Activated CD4-positive, CD25-positive, alpha-beta regulatory T cell treated with anti-CD3 and anti-CD28 coated beads, Interleukin-2, amount 50 U/mL, for 24 hours (primary cell): Measurements from ENCODE around the gene SMG6.

Experiments used
- ATAC-seq, 2 donors: fragments of 150-1000 bp; cut with Tn5 transposase; one replicate each; pipeline ENCODE4 v1.10.0; 2021; ENCODE audit warnings: mild to moderate bottlenecking in 1 of 2, moderate library complexity in 1 of 2

Gene SMG6

DNA sequence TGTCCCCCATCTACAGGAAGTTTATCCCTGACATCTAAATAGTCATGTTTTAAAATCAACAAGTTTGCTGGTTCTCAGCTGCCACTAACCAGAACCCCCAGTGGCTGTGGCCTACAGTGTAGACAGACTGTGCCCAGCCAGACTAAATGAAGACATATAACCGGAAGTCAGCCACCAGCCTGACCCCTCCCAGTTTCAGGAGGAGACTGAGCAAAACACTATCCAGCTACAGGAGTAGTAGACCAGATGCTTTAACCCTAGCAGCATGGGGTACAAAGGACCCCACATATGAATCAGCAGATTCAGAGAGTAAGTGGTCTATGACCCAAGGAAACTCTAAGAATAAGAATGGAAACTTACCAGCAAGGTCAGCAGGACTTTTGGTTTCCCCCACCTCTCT is 165.3 kb downstream of the SMG6 start:
- ATAC-seq, result peak; percentile 35 to 51

DNA sequence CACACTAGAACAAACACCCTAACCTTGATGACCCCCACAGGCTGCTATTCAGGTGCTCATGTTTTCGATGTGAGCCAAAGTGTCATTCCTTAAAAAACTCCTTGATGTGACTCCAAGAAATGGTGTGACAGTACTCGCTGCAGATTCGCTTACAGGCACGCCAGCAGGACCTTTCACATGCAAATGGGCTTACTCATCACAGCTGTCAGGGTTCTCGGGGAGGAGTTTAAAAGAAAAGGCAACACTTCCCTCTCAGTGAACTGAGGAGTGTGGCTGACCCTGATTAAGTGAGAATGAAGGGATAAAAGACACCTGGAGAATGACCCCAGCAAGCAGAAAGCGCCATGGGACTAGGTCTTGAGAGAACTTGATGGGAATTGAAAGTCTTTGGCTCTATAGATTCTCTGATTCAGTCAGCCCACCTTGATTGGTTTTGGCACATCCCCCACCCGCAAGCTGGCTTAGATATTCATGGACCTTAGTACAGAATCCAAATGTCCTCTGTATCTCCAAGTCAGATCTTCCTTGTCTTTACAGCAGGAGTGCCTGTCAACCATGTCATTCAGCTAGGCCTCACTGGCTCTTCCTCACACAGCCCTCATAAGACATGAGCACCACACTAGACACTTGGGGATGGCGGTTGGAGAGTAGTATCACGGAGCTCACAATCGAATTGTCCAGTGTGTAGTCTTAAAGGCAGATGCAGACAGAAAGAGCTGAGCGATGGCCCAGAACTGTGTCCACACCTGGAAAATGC is 166.1 kb downstream of the SMG6 start:
- ATAC-seq, result peak in 1 of 2 donors; percentile 27

DNA sequence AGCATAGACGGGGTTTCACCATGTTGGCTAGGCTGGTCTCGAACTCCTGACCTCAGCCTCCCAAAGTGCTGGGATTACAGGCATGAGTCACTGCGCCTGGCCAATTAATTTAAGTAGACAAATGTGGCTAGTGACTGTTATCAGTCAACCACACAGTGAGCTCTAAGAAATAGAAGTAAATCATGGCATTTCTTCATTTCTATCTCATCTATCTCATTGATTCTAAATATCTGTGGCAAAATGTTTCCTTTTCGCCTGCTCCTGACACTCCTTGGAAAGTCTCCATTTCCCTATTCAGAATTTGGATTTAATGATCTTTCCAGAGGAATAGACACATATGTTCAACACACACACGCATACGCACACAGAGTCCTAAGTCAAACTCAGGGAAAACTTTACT is 167.3 kb downstream of the SMG6 start:
- no peak for ATAC-seq

DNA sequence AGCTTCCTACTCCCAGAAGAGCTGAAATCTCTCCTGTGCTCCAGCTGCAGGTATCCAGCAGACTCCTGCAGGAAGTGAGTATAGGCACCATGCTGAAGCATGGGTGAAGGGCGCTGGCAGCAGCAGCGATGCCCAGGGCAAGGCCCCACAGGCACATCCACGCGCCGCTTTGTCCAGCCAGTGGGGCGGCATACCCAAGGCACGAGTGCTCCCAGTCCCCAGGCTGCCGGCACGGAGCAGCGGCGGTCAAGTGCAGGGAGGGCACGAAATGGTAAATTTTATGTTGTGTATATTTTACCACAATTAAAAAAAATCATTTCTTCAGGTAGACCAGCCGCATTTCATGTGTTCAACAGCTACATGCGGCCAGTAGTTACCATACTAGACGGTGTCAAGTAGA is 175.6 kb downstream of the SMG6 start:
- no peak for ATAC-seq

DNA sequence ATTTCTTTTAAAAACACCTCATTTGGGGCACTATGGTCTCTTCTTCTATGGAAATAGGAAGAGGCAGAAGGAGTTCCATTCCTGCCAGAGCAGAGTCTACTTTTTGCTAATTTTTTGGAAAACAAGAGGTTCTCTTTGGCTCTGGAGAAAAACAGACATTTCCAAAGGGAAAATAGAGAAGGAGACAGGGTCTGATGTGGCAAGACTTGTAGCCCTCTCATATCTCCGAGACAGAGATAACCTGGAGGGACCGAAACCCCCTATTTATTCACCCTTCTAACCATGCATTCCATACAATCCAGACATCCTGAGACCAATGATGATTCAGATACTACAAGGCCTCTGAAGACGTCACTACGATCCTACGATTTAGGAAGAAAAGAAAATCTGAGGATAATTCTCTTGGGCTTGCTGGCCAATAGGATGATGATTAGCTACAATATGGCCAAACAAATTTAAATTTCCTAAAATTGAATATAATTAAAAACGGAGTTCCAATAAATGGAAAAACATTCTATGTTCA is 178.5 kb downstream of the SMG6 start:
- ATAC-seq, result no peak

DNA sequence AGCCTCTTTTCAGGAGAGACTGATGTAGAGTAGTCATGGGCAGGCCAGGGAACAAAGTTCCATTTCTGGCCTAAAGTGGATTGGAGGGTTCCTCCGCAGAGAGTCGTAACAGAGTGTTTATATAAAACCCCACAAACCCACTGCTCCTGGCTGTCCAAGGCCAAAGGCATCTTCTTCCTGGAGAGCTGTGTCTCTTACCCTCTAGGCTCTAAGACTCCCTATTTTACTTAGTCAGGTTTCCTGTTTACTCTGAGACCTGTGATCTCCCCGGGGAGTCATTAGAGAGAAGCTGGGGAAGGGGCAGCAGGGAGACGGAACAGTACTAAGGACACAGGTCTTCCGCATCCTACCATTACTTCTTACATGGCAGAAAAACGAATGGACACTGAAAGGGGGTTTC is 179.2 kb downstream of the SMG6 start:
- ATAC-seq, result no peak

DNA sequence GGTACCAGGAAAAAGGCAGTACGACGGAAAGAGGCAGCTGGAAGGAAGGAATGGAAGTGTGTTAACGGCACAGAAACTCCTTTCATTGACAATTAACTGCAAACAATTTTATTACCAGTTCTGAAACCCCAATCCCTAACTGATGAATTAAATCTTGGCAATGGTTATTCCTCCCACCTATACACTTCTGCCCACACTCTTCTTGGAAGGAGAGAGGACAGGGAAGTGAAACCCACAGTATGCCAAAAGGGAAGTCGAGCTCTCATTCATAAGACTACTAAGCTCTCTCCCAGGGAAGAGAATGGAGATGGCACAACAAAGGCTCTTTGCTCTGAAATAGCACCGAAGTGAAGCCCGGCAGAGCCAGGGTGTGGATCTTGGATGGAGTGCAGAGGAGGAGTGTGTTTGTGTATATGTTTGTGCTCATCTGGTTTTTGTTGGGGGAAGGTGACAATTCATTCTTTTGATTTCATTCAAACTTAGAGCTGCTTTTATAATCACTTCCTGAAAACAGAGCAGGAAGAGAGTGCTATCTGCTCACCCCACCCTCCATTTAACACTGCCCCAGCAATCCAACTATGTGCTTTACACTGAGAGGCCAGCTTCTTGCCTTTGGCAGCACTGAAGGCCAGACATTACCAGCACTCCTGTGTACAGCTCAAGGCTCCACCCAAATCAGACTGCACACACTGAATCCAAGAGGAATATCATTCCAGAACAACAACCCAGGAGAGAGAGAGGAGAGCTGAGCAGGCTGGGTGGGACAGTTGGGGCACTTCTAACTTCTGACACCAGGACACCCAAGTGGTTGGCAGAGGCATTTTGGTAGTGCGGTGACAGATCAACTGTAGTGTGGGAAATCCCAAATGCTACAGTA is 180.0 kb downstream of the SMG6 start:
- no peak for ATAC-seq

DNA sequence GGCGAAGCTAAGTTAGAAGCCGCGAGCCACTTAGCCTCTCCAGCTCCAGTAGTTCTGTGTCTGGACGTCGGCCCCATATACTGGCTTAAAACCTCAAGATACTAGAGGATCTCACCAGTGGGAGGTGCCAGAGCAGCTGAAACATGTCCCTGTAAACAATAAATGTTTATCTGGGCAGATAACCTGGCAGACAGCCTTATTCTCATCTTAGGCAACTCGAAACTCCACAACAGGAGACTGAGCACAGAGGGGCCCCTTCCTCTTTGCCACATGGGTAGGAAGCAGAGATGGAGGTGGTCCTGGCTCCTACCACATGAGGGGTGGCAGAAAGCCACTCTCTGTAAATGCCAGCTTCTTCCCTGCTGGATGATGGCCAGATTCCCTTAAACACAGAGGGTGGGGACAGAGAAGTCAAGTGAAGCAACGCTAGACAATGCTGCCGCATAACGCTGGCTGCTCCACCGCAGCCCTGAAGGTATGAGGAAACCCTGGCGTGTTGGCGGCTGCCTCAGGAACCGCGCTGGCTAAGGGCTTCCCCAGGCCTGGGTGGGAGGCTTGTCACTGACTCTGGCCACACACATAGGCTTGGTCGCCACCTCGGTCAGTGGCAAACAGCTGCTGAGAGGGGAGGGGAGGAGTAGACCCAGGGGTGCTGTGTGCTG is 180.8 kb downstream of the SMG6 start:
- ATAC-seq, result no peak

DNA sequence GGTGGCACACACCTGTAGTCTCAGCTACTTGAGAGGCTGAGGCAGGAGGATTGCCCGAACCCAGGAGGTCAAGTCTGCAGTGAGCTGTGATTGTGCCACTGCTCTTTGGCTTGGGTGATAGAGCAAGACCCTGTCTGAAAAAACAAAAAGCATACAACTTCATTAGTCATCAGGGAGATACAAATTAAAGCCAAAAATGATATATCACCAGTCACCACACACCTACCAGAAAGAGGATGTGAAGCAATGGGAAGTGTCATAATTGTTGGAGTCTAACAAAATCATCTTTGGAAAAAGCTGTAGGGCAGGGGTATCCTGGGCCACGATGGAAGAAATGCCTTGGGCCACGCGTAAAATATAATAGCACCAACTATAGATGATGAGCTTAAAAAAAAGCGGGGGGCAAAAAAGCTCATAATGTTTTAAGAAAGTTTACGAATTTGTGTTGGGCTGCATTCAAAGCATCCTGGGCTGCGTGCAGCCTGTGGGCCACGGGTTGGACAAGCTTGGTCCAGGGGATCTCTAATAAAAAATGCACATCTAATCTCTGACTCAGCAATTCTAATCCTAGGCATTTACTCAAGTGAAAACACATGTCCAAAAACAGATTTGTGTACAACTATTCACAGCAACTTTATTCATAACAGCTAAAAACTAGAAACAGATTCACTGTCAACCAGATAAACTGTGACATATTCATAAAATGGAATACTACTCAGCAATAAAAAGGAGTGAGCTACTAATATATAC is 182.8 kb downstream of the SMG6 start:
- no peak for ATAC-seq

DNA sequence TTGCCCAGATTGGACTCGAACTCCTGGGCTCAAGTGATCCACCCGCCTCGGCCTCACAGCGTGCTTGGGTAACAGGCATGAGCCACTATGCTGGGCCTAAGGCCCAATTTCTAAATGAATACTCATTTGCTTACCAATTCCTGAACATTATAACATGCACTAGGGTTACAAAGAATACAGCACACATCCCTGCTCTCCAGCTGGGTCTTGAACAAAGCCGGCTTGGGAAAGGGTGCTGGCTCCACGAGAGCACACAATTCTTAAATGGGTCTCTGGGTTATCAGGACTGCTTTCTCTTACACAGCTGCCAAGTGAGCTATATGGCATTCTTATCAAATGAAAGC is 190.3 kb downstream of the SMG6 start:
- no peak for ATAC-seq

DNA sequence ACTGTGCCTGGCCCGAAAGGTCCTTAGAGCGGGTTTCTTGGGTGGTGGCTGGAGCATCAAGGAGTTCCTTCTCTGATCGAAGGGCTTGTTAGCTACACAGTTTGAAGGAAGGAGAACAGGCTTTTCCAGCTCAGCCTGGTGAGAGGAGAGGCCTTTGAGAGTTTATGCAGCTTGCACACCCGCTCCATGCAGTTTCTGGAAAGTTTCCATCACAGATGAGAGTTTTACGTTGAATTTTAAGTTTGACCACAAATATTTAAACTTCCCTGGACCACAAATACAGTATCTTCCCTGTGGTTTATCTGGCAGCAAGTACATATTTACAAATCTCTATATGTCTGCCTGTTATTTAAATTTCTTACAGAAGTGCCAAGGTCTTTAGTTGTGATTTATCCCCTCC is 191.9 kb downstream of the SMG6 start:
- ATAC-seq, result no peak

DNA sequence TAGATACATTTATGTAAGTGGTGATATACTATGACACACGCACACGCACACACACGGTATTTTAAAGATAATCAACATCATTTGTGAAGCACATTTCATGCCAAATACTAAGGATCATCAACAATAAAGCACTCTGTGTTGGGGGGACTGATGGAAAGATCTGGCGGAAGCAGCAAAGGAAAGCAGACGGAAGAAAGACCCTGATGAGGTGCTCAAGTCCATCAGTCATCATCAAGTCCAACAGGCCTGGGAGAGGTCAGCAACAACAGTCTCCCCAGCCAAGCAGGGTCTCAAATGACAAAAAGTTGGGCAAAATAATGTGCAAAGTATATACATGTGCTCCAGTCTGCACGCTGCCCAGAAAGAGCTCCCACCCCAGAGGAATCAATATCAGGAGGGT is 193.1 kb downstream of the SMG6 start:
- no peak for ATAC-seq

DNA sequence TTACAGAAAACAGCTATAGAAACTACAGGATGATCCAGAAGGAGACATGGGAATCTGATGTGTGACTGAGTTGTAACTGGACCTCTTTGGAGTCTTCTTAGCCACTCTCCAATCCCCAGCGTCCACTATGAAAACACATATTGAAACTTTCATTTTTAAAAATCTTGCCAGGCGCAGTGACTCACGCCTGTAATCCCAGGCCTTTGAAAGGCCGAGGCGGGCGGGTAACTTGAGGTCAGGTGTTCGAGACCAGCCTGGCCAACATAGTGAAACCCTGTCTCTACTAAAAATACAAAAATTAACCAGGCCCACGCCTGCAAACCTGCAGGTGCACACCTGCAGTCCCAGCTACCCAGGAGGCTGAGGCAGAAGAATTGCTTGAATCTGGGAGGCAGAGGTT is 195.4 kb downstream of the SMG6 start:
- no peak for ATAC-seq

DNA sequence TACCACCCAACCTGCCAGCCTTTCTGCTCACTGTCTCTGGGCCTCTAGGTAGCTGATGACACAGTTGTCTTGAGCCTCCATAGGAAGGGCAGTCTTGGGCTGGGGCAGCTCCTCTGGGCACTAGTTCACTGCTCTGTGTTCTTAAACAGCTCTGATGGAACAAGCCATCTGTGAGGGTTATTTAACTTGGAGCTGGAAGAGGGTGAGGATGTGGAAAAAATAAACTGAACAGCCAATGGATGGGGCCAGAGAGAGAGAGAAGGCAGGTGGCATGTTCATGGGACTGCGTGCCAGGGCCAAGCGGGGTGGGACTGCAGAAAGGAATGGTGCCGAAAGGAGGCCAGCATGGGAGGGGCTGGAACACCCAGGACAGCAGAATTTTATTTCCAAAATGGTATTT is 196.1 kb downstream of the SMG6 start:
- no peak for ATAC-seq

DNA sequence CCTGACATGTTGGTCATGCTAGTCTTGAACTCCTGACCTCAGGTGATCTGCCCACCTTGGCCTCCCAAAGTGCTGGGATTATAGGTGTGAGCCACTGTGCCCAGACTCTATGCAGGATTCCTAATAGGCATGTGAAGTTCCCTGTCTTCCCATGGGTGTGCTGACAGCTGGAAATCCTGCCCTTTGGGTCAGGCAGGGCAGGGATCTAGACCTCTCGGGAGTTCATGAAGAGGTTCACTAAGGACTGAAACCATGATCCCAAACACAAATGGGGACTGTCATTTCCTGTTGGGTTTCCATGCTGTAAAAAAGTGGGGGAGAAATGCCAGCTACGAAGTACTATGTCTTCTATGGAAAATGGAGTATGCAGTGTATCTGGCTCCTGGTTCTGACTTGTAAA is 196.5 kb downstream of the SMG6 start:
- ATAC-seq, result no peak

DNA sequence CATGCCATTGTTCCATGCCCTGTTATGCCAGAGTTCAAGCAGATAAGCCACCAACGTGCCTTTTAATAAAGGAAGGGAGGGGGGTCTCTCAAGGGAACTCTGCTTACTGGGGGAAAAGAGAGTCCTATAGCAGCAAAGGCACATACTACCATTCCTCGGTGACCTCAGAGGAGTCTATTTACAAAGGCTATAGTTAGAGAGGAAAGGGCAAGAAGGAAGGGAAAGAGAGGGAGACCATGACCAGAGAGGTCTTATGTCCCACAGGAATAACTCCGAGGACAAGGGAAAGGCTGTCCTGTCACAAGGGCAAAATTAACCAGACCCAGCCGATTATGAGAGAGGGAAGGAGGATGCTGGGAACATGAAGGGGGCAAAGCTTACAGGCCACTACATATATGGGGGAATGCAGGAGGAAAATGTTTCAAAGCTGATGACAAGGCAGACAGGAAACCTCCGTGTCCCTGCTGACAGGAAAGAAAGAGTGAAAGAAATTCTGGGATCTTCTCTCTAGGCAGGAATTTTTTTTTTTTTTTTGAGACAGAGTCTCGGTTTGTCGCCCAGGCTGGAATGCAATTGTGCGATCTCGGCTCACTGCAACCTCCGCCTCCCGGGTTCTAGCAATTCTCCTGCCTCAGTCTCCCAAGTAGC is 197.2 kb downstream of the SMG6 start:
- no peak for ATAC-seq

DNA sequence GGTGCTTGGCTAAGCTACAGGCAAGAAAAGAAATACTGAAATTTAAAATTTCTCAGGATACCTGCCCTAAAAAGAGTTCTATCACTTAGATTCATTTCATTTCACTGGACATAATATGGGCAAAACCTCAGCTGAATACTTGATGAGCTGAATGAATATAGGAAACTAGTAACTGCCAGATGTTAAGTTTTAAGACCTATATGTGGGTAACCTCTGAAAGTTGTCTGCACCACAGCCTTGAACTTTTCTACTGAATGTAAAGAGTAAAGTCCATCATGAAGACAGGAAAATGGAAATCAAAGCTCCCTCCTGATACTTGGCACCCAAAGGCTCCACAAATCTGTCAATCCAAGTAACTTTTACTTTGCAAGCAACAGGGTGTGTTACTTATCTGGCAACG is 197.9 kb downstream of the SMG6 start:
- ATAC-seq, result no peak

DNA sequence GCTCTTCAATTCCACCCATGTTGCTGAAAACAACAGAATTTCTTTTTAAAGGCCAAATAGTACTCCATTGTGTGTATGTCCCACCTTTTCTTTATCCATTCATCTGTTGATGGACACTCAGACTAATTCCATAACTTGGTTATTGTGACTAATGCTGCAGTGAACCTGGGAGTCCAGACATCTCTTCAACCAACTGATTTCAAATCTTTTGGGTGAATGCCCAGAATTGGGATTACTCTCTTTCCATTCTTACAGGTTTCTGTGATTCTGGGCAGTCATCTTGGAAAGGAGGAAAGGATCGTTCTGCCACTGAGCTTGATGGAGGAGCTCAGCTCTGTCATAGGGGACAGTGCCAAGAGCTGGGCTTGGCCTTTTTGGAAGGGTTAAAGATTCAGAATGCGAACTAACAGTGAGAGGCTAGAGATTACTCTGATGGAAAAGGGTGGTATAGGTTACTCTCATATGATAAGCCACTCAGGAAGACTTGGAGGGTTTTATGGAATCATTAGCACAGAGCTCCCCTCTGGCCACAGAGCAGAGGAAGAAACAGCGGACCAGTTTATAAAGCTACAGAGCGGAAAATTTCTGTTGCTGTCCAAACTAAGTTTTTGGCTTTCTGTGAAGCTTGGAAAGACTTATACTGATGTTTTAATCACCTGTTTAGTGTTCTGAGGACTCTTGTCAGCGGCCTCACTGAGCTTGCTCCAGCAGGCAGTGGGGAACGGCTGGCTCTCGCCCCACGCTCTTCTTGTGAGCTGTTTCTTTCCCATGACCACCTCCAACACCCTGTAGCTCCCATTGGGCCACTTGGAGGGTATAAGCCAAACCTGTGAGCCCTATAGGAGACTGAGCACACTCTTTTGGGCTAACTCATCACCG is 200.4 kb downstream of the SMG6 start:
- ATAC-seq, result no peak

DNA sequence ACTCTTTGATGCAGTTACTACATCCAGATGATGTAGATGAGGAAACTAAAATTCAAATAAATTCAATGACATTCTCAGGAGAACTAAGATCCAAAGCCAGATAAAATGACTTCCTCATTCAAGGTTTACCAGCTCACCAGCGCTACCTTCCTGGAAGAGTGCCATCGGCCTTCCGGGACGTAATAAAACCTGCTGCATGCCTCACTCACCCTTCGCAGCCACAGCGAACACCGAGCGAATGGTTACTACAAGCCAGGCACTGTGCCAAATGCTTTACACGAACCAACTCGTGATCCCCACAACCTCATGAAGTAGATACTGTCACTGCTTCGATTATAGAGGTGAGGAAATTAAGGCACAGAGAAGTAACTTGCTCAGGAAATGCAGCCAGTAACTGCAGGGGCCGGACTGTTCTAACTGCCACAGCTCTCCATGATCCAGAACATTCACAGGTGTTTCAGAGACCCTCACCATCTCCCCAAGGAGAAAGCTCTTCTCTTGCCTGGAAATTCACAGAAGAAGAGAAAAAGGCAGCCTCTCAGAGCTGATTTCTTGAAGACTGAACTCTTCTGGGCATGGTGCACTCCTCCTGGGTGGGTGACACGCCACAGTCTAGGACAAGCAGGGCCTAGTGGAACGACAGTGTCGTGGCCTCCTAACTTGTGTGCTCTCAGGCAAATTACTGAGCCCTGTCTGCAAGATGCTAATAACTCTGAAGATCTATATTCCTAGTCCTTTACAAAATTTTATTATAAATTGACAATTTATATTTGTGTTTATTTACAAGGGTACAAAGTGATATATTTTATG is 201.9 kb downstream of the SMG6 start:
- ATAC-seq, result peak in 1 of 2 donors; percentile 62

DNA sequence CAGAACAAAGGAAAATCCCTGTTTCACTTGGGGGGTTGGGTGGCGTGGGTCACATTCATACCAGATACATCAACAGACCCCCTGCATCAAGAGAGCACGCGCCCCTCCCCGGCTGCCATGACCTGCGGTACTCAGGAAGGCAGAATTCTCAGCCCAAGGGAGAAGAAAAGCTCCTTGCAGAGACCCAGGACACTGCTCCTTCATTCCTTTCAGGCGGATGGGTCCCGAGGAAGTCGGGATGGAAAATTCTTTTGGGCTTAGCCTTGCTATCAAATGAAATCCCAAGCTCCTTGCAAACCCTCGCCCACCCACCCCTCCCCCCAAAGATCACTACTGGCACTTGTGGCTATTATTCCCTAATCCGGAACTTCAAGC is 208.1 kb downstream of the SMG6 start:
- no peak for ATAC-seq
